Stimulated activated naive CD4-positive, alpha-beta T cell (primary cell): ENCODE measurements around the gene ZDHHC14.

Experiments
- DNase-seq, 6 experiments: peaks; one replicate each; lab custom pipeline; 2025; lab: John Stamatoyannopoulos, UW

Gene ZDHHC14

GRCh38 chr6:157534134-157534871 lies 153.3 kb downstream of the ZDHHC14 start:
- DNase-seq, result no peak

- DNase-seq, result no peak
Observed at GRCh38 chr6:157534977-157535339, 154.0 kb downstream of the ZDHHC14 start.

DNA sequence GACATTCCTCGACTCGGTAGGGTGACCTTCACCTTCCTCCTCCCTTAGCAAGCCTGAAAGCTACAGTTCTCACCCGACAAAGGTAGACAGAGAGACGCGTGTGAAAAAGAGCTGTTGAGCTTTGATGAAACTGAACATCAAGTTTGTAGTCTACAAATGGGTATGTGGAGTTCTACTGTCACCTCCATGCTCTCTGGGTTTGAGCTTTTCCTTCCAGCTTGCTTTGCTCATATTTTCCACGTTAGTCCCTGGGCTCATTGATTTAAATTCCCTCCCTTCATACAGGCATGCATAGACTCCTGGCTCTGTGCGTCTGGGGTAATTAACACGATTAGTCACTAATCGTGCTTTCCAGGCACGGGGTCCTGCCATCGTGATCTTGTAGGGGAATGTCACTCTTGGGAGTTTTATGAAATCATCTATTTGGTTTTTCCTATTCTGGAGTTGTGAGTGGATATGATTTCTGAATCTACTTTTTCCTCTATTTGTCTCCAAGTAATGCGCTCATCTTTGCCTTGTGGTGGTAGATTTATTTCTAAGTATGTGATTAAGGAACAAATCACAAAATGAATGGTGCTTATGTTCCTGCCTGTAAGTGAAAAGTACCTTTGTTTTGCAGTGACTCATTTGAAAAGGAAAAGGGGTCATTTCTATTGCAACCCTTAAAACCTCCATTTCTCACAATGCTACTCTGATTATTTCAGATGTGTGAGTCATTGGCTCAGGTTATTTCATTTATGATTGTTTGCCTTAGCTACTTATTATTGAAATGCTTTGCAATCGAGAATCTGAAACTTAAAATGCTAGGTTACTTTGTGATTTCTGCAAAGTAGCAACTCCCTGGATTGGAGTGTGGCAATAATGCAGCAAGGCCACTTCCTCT lies 154.6 kb downstream of the ZDHHC14 start:
- DNase-seq, result peak in 1 of 6 experiments; percentile 7

- DNase-seq, result no peak
Observed at GRCh38 chr6:157536223-157536545, 155.2 kb downstream of the ZDHHC14 start.

GRCh38 chr6:157537556-157537955 lies 156.6 kb downstream of the ZDHHC14 start:
- no peak for DNase-seq

DNA sequence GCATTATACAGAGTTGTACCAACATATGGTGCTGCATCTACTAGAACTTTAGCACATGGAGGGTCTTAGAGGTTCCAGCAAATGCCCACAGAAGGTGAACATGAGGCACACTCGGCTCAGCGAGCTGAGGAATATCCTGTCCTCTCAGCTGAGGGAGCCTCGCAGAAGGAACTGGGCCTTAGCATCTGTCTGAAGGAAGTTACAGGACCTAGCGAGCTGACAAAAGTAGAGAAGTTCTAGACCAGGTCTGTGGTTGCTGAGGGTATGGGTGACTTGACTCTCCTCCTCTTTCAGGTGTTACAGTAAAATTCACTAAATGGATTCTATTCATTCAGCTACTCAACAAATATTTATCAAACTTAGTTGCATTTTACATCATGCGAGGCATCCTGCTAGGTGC lies 157.2 kb downstream of the ZDHHC14 start:
- DNase-seq, result no peak

DNA sequence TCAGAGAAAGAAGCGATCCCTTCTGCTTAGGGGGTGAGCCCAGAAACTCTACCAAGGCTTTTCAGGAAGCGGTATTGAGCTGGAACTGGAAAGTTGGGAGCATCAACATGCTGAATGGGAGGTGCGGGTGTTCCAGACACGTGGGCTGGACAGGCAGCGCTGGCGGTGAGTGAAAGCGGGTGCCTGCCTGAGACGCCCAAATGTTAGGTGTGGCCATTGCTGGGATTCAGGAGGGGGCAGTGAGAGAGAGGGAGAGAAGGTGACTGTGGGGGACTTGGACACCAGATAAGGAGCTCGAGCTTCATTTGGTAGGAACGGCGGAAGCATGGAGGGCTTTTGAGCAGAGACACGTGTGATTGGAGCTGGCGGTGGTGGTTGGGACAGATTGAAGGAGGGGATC lies 157.7 kb downstream of the ZDHHC14 start:
- no peak for DNase-seq

GRCh38 chr6:157539421-157539822 lies 158.4 kb downstream of the ZDHHC14 start:
- no peak for DNase-seq

DNA sequence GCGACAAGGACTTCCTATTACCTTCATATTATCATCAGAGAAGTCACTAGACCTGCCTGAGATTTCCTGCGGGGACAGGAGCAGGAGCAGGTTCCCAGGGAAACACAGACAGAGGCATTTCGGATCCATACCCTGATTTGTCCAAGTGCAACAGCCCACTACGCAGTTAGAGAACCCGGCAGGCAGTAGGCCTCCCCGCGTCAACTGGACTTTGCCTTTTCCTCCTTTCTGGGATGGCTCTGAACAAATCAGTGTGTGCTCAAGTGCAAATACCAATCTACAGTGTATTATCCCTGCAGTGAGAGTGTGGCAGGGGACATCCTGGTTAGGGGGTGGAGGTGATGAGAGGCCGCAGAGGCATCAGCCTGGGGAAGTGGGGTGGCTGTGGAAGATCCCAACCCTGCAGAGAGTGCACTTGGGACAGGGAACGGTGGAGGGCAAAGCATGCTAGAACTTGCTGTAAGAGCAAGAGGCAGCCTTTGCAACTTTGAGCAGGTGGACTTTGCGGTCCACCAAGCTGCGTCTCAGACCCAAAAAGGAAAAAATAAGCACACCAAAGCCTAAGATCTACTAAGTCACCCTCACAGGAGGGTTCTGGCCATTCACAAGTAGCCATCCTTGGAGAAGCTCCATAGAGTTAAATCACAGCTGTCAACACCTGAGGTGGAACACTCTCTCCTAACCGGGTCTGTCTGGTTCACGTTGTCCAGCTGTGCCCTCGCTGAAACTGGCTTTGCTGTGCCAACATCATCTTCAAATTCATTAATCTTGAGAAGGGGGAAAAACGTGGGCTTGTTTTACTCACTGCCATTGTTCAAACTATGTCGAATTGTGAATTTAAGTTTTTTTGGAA lies 159.1 kb downstream of the ZDHHC14 start:
- no peak for DNase-seq

GRCh38 chr6:157541618-157542413 lies 160.8 kb downstream of the ZDHHC14 start:
- DNase-seq, result no peak

DNA sequence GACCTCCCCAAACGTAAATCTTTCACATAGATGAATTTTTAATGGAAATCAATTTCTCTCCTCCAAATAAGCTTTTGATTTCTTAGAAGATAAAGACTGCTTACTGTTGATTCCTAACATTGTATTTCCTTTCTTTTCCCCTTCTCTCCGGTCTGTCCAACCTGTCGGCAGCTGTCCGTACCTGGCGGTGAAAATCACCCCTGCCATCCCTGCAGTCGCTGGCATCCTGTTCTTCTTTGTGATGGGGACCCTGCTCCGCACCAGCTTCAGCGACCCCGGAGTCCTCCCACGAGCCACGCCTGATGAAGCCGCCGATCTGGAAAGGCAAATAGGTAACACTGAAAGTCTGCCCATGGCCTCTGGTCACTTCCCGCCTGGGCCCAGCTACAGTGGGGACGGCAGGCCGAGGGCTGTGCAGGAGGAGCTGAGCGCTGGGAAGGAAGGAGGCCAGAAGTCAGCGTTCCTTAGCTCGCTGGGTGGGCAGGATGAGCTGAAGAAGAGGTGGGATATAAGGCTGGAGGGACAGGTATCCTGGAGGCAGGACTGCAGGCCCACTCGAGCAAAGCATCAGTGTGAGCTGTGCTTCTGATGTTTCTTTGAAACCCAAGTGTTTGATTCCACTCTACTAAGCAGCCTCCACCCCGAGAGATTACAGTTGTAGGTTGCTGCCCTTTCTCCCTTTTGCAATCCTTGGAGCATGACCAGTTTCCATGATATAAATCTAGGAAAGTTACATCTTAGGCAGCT lies 161.6 kb downstream of the ZDHHC14 start:
- DNase-seq, result no peak

DNA sequence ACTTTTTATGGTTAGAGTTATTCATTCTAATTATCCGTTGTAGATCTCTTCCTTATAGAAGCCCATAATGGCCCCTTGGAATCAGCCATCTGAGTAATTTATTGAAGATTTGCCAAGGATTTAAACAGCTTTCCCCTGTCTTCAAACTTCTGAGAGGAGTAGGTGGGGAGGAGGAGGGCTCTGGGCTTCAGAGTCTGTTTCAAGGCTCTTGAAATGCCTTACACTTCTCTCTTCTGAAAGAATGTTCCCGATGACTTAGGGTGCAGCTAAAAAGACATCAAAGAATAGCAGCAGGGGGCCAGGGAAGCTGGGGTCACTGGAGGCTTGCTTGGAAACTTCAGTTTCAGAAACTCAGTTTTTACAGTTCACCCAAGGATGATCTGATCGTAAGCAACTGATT lies 165.3 kb downstream of the ZDHHC14 start:
- no peak for DNase-seq

DNA sequence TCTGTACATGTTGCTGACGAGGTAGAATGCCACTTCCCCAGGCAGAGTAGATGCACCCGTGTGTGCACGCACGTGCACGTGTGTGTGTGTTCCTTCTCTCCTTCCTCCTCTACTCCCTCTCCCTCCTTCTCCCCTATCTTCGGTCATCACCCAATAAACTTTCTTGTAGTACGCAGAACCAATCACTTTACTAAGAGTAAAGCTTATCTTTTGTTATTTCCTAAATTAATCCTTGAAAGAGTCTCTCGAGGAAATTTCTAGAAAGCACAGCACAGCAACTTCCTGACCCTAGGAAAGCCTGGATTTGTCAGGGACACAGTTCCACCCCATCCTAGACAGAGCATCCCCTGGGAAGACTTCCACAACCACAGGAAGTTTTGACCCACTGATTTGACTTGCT lies 166.1 kb downstream of the ZDHHC14 start:
- DNase-seq, result no peak

GRCh38 chr6:157548635-157549467 lies 167.9 kb downstream of the ZDHHC14 start:
- peak in 1 of 6 experiments; percentile 3 for DNase-seq

DNA sequence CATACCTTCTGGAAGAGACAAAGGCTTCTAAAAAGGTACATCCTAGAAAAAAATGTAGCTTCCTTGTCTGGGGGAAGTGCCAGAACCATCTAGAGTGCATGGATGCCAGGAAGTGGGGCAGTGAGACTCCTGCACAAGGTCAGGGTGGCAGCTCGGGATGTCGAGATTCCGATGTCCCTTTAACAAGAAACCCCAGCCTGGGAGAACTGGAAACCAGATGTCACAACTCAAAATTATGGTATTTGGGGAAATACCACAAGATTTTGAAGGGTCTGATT lies 168.4 kb downstream of the ZDHHC14 start:
- DNase-seq, result no peak

DNA sequence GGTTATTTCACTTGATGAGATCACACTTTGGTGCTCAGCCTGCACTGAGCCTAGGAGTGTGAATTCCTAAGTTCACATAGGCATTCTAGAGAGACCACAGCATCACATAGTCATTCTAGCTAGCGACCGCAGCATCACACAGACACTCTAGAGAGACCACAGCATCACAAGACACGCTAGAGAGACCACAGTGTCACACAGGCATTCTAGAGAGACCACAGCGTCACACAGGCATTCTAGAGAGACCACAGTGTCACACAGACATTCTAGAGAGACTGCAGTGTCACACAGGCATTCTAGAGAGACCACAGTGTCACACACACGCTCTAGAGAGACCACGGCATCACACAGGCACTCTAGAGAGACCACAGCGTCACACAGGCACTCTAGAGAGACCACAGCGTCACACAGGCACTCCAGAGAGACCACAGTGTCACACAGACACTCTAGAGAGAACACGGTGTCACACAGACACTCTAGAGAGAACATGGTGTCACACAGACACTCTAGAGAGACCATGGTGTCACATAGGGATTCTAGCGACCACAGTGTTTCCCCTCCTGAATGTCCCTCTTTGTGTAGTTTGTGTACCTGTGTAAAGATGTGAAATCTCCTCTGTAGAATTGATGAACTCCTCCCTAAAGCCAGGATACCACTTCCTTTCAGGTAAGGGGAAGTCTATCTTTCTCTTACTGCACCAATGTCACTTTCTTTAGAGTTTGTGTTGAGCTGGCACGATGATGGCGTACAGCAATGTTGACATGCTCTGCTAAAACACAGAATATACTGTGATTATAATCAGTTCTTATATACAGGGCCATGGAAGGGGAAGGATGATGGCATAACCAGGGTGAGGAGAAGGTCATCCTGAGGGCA lies 169.4 kb downstream of the ZDHHC14 start:
- DNase-seq, result peak in 3 of 6 experiments; percentile 13 to 34 (median 19)

DNA sequence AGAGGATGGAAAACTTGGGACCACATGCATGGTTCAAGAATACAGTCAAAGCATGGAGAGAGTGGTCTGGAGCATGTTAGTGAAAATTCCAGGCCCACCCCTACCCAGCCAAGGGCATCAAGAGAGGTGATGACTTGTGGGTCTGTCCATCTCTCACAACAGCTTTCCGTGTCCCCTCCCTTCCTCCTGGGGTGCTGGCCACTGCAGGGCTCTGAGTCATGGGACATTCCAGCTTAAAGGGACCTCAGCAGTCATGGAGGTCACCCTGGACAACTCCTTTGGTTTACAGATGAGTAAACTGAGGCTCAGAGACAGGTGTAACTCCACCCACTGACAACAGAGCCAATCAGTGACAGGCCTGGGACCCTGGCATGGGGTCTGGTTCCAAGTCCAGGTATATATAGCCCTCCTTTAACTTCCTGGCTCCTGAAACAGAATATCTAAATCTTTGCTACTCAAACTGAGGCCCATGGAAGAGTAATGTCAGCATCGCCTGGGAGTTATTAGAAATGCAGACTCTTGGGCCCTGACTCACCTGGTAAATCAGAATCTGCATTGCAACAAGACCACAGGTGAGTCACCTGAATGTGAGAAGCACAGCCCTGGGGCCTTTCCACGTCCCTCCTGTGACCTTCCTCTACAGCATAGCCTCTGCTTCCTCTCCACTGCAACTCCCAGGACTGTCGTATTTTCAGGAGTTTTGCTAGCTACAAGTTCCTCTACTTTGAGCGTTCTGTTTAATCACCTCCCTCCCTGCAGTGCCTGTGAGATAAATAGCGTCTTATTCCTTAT lies 170.2 kb downstream of the ZDHHC14 start:
- DNase-seq, result no peak

GRCh38 chr6:157552081-157552747 lies 171.2 kb downstream of the ZDHHC14 start:
- no peak for DNase-seq
